ENCODE measurements around the gene CCDC82.

CCDC82 gene

DNA sequence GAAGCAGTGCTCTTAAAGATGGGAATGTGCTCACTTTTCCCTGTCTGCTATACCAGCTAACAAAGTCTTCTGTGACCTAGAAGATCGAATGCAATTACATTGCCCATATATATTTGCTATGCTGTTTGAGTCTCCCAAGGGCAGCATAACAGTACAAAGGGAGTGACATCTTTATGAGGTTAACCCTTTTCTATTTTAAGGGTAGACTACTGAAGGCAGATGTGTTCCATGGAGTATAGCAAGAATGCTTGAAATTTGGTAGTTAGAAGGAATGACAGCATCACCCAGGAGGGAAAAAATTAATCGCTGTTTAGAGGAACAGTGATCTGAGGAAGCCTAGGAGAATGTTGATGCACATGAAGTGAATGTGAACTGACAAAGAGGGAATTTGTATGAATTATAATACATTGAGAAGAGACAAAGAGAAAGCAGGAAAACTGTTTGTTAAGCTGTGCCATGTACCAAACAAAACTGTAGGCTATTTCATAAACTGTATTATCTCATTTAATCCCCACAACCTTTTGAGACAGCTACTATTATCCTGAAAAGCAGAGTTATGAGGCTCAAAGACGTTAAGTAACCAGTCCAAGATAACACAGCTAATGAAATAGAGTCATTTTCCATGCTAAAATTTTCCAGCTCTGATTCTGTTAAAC, 59.7 kb downstream of the CCDC82 start:
- DNase-seq (ENCODE audit: extremely low read depth in 1 of 2, low read depth in 1 of 2), result no peak

DNA sequence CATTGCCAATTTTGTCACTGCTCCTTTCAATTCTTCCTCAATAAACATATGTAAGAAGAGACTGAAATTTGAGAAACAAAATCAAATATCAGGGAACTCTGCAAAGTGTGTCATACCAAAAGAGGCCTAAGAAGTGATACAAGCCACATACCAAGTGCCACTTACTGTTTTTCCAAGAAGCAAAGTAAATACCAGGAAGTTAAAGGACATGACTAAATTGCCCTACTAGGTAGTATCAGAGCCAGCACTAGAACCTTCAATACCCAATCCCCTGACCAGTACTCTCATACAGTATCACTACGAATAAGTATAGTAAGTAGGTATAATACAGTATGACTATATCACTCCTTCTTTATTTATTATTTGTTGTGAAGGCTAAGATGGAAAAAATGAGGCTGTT, 60.3 kb downstream of the CCDC82 start:
- DNase-seq (ENCODE audit: extremely low read depth in 1 of 2, low read depth in 1 of 2), result no peak

DNA sequence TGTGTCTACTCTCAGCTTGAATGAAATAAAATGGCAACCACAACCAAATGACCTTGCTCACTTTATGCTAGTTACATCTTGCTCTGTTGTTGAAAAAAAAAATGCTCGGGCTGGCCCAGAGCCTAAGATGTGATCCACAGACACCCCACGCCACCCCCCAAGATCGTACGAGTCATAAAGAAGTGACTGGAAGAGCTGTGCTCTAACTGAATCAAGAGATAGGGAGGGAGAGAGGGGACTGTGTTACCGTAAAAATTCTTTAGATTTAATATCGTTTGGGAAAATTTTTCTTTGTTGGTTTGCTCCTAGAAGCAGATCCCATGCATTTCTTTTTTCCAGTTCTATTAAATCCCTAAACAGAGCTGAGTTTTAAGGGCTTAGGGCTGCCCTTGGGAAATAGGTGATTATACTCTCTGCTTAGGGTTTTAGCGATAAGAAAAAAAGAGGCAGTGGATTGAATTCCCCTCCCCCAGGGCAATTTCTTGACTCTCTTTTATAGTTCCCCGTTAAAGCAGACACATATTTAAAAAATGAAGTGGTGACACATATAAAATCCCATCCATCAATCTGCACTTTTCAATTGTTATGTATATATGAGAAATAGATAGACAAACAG, 61.2 kb downstream of the CCDC82 start:
- no peak for DNase-seq (ENCODE audit: extremely low read depth in 1 of 2, low read depth in 1 of 2)

DNA sequence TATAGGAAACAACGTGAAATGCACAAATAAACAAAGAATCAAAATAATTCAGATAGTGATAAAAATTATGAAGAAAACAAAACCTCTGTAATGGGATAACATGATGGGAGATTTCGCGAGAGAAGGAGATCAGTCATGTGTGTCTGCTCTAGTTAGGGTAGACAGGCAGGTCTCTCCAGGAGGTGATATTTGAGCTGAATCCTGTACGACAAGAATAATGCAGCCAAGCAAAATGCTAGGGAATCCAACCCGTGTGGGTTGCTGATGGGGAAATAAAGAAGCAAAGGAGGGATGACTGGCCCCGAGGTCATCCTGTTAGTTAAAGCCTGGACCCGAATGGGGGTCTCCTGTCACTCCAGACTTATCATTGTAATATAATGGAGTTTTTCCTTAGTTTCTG, 62.8 kb downstream of the CCDC82 start:
- DNase-seq (ENCODE audit: extremely low read depth in 1 of 2, low read depth in 1 of 2), result no peak

DNA sequence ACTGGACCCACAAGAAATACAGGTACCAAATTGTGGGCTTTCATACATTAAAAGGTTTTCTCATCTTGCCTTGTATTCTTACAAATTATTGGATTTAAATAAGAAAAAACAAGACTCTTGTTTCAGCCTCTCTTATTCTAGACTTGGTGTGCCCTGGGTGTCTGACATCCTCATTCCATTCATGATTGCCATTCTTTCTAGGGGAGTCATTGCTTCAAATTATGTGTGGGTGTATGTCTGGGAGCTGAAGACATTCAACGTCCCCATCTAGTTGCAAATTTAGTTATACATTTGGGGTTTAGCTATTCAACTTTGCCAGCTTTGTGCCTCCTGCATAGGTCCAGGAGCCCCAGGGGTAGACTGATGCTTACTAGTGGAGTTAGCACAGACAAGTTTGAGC, 64.8 kb downstream of the CCDC82 start:
- DNase-seq (ENCODE audit: extremely low read depth in 1 of 2, low read depth in 1 of 2), result no peak

DNA sequence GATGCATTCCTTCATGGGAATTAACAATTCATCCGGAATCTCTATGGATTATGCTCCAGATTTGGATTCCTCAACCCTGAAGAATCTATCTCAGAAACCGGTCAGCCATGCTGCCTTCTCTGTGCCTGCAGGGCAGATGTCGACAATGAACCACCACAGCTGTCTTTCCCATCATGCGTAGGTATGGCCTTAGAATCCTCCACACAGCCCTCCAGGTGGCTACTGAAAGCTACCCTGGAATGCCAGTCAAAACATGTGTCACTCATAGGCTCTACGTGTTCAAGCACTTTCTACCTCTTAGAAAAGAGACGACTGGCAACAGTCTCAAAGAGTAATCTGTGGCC, 66.1 kb downstream of the CCDC82 start:
- no peak for DNase-seq (ENCODE audit: extremely low read depth in 1 of 2, low read depth in 1 of 2)

DNA sequence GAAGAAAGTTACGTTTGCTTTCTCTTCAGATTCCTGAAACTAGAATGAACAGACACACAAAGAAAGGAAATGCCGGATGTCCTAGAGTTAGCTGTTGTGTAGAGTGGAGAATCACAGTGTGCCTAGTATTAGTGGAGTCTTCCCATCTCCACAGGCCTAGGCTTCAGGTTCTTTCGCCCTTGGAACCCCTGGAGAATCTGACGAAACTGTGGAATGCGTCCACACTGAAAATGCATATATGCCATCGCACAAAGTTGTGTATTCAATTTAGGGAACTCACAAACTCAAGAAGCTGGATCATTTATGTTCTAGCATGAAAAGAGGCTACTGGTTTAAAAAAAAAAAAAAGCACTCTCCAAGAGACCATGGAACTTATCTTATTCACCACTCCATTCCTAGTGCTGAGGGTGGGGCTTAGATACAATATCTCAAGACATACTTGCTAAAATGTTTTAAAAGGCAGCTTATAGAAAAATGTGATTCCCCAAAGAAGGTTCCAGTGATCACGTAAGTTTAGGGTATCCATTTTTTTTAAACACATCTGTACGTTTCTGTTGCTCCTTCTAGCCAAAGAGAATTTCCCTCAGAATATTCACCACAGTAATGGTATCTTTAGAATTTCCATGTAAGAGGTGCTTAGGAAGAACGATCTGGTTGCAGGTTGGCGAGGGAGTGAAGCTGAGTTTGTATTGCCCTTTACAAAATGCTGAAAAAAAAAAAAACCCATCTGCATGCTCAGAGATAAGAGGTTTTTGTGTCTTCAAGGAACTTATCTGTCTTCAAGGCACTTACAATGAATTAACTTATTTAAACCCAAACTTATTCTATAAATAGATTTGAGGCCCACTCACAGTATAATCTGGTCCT, 66.7 kb downstream of the CCDC82 start:
- DNase-seq (ENCODE audit: extremely low read depth in 1 of 2, low read depth in 1 of 2), result no peak

DNA sequence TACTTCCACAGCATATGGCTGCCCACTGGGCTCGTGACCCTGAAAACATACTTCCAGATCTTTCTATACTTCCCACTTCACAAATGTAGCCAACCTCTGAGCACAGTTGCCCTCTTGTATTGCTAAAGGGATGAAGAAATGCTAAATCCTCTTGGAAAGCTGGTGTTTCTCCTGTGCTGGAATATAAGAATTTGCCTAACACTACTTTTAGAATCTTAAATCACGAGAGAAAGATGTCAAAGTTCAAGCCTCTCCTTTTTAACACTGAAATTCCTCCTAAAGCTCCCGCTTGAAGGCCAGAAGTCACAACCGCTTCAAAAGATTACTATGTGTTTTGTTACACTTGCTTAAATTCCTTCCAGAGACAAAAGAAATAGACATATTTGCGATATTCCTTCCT, 68.6 kb downstream of the CCDC82 start:
- DNase-seq (ENCODE audit: extremely low read depth in 1 of 2, low read depth in 1 of 2), result no peak

DNA sequence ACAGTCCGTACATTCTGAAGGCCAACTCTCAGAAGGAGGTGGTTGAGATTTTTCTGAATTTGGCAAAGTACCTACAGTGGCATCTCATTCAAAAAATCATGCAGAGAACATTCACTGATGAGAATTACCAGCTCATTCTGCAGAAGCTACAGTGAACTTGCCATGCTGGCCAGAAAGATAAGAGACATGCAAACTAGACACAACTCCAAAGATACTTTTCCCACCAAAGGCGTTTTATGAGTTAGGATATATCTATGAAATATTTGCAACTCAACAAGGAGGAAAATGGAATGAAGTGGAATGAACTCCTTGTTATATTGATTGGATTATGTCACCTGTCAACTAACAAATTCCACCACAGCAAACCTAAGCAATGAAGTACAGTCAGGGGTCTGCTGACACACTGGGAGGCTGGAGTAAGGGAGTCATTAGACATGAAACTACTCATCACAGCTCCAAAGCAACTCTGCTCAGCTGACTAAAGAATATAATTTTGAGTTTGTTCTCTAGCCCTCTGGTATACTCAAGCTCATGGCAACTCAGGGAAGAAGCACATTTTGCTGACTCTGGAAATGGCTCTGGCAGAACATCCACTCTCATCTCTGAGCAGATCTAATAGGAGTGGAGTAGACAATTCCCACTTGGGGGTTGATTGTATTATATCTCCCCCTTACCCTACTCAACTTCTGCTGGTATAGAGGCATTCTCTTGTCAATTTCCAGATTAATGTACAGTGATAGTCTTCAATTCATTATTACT, 69.6 kb downstream of the CCDC82 start:
- DNase-seq (ENCODE audit: extremely low read depth in 1 of 2, low read depth in 1 of 2), result no peak

DNA sequence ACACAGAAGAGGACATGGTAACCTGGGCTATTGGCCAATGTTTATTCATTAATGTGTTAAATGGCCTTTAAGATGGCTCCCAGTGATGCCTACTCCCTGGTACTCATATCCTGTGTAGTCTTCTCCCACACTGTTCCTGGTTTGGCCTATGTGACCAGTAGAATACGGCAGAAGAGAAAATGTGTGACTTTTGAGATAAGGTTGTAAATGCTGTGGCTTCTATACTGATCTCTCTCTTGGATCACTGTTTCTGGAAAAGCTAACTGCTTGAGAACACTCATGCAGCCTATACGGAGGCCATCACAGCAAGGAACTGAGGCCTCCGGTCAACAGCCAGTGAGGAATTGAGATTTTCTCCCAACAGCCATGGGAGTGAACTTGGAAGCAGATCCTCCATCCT, 70.9 kb downstream of the CCDC82 start:
- DNase-seq (ENCODE audit: extremely low read depth in 1 of 2, low read depth in 1 of 2), result no peak

DNA sequence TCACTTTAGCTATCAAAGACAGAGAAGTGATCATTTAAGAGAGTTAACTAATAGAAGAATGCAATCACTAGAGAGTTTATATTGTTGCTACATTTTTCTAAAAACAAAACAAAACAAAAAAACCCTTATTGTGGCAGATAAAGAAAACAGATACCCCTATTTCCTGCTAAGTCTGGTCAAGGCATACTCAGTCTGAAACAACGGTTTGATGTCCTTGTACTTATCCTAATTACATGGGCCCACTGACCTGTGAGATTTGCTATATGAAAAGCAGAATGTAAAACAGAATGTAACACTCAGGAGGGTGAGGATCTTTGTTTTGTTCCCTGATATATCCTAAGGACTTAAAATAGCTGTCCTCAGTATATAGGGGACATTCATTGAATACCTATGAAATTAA, 71.3 kb downstream of the CCDC82 start:
- DNase-seq (ENCODE audit: extremely low read depth in 1 of 2, low read depth in 1 of 2), result no peak

DNA sequence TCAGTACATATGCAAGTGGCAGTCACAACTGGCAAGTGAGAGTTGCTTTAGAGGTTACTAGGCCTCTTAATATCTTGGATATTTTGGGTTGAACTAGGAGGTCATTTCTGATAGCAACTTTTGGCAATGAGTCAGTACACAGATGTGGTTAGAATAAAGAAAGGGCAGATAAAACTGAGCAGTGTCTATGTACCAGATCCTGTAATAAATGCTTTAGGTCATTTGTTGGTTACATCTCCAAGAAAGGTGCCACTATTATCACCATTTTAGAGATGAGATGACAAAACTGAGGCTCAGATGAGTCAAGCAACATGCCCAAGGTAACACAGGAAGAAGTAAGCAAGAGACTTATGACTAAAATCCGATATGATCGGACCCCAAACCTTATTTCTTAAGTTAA, 71.7 kb downstream of the CCDC82 start:
- DNase-seq (ENCODE audit: extremely low read depth in 1 of 2, low read depth in 1 of 2), result no peak

DNA sequence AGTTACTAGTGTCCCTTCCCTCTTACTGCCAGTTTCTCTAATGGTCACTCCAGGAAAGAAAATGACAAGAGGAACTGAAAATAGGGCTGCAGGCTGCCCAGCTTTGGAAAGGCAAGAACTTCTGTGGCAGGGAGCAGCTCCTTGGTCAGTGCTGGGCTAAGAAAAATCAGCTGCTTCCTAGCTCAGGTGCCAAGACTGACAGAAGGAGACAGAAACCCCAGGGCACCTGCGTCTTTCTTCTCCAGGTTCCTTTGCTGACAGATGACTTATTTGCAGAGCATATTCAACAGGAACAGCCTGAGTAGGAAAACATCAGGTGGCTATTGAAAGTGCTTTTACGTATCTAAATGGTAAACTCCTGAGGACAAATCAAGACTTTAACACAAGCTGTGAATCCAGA, 72.1 kb downstream of the CCDC82 start:
- no peak for DNase-seq (ENCODE audit: extremely low read depth in 1 of 2, low read depth in 1 of 2)

DNA sequence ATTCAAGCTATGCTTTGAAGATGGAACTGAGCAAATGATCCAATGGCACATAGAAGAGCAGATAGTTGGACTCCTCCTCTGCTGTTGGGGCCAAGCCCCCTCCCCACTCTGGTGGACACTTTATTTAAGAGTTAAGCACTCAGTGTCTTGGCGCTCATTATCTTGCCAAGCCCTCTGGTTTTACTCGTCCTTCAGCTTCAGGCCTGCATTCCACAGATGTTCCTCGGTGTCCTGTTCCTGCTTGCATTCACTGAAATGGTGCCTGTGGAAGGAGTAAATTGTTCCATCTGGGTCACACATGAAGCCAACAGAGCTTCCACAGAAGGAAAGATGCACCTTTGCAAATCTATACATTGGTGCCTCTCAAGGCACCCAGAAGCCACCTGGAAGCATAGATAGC, 72.8 kb downstream of the CCDC82 start:
- DNase-seq (ENCODE audit: extremely low read depth in 1 of 2, low read depth in 1 of 2), result no peak

DNA sequence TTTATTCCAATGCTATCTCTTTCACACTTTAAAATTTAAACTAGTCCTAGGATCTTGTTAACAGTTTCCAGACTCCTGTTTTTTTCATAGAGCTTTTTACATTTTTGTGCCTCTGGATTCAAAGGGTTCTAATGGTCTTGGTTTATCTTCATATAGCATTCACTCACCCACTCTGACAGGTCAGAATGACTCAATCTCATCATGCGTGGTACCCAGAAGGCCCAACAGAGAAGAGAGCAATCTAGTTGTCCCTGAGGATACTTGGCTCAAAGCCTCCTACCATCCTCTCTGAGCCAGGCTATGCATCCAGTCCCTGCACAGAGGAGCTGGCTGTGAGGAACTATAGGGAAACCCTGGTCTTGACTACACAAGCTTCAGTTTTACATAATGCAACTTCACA, 74.2 kb downstream of the CCDC82 start:
- DNase-seq (ENCODE audit: extremely low read depth in 1 of 2, low read depth in 1 of 2), result no peak

DNA sequence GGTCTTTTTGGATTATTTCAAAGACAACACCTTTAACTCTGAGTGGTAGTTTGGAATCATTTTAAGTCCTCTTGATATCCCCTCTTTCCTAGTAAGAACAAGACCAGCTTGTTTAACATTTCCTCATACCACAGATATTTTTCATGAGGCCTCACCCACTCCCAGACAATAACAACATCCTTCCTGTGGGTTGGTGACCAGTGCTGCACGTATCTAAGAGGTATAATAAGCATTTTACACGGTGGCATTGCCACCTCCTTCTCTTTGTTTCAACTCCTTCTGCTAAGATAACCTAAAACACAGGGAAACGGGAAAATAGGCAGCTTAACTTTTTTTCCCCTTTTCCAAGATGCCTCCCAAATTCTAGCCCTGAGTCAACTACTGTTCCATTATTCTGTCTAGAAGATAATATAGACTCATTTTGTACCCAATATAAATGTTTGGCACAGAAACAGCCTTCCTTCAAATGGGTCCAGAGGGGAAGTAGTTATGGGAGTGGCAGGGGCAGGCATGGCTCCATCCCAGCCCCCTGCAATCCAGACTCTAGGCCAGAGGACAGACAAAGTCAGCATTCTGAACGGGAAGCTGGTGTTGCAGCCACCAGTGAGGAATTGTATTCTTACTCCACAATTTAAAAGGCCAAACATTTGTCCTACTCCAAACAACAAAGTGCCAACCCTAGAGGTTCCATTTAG, 75.2 kb downstream of the CCDC82 start:
- no peak for DNase-seq (ENCODE audit: extremely low read depth in 1 of 2, low read depth in 1 of 2)

DNA sequence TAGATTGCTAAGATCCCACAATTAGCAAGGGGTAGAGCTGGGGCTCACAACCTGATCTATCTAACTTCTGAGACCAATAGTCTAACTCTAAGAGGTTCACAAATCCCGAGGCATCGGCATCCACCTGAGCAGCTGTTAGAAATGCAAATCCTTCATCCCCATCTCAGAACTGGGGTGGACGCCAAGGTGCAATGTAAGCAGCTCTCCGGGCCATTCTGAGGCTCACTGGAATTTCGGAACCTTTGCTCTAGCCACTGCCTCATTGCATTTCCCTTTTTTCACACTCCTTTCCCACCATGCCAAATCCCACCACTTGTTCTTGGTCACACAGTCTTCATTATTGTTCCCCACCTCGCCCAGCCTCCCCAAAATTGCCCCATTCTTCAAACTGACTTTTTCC, 76.5 kb downstream of the CCDC82 start:
- no peak for DNase-seq (ENCODE audit: extremely low read depth in 1 of 2, low read depth in 1 of 2)

DNA sequence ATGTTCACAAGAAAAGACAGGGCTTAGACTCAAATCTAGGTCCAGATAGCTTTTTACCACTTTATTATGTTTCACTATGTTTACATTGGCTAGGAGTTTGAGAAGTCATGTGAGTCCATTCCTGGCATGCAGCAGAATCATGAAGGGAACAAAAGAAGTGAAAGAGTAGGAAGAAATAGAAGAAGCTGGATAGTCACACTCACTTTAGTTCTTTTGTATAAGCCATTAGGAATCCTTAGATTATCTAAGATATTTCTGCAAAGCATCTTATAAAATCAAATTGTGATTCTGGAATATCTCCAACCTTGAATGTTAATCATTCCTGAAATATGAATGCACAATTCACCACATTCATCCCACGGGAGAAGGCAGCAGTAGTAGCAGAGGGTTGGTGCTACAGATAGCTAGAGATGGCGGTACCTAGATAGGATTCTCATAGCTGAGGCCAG, 78.6 kb downstream of the CCDC82 start:
- no peak for DNase-seq (ENCODE audit: extremely low read depth in 1 of 2, low read depth in 1 of 2)

DNA sequence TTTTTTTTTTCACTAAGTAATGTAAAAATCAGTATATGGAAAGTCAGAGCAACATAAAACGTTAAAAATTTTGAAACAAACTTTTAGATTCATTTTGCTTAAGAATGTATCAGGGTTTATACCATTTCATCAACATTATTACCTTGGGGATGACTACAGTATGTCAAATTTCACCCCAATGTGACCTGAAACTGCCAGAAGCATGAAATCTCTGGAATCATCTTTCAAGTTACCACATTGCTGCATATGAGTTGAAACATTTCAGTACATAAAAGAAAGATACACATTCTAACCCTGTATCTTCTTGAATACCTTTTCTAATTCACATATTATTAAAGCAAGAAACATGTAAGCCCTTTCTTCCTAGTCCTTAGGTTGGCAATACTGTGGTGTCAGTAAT, 79.5 kb downstream of the CCDC82 start:
- no peak for DNase-seq (ENCODE audit: extremely low read depth in 1 of 2, low read depth in 1 of 2)

DNA sequence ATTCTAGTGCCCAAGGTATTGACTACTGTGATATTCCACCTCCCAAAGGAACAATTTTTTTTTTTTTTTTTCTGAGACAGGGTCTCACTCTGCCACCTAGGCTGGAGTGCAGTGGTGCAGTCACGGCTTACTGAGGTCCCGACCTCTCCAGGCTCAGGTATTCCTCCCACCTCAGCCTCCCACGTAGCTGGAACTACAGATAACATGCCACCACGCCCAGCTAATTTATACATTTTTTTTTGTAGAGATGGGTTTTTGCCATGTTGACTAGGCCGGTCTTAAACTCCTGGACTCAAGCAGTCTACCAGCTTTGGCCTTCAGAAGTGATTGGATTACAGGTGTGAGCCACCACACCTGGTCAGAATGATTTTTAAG, 80.1 kb downstream of the CCDC82 start:
- DNase-seq (ENCODE audit: extremely low read depth in 1 of 2, low read depth in 1 of 2), result no peak
